HepG2 (cell line): ENCODE results near the gene GJD4. TPM values are rescaled to one million over a fixed set of nuclear protein-coding genes. Genes with fewer than 3 reads are reported as not detected.

Experiments used
- polyA plus RNA-seq, 8 experiments: library from polyadenylated mRNA; depleted of rRNA in 3 of 8; stranded (reverse) in 7 of 8; unstranded in 1 of 8; fragments of >200 nt; fragmentation: Illumina TruSeq in 4 of 8; extraction: Trizol in 4 of 8; gene quantifications; 2 replicates each; pipeline versions ENCODE4 v1.2.1 to v1.2.3, GENCODE V29; 2011 to 2016; ENCODE audit warnings: low read depth in 4 of 8, missing spikeins in 1 of 8, mixed read lengths in 1 of 8; ENCODE audit not compliant: insufficient read depth in 1 of 8
- total RNA-seq, 5 experiments: library from RNA; depleted of rRNA; stranded (reverse); fragments of >200 nt; fragmentation: Illumina TruSeq; extraction: Trizol; gene quantifications; 2 replicates each; pipeline ENCODE4 v1.2.3, GENCODE V29; 2016; ENCODE audit warnings: low read depth in 1 of 5
- TF ChIP-seq, protein P1 (sequence below): sonication (generic); formaldehyde crosslinking; IDR thresholded peaks from 2 replicates; pipeline ENCODE4 v1.5.0; 2020; ENCODE audit warnings: mild to moderate bottlenecking, missing genetic modification reagents
- TF ChIP-seq, protein P2 (sequence below): IDR thresholded peaks from 2 replicates; pipeline ENCODE4 v1.6.1; 2012; ENCODE audit warnings: low read length, improper control_type of control experiment
- TF ChIP-seq, protein P3 (sequence below): sonication (generic); formaldehyde crosslinking; IDR thresholded peaks from 2 replicates; pipeline ENCODE4 v1.4.0; 2020; ENCODE audit warnings: missing genetic modification reagents, borderline replicate concordance
- TF ChIP-seq, protein P4 (sequence below): IDR thresholded peaks from 2 replicates; pipeline ENCODE4 v1.6.1; 2016; ENCODE audit warnings: low read depth, missing genetic modification reagents, missing compliant biosample characterization
- TF ChIP-seq, protein P5 (sequence below), 2 experiments: sonication (generic) in 1 of 2; formaldehyde crosslinking in 1 of 2; IDR thresholded peaks; 2 replicates each; pipeline versions ENCODE4 v1.5.1 to v1.6.1; 2011 to 2020; ENCODE audit warnings: borderline replicate concordance in 1 of 2, low read depth in 1 of 2, low read length in 1 of 2, mild to moderate bottlenecking in 1 of 2, missing genetic modification reagents in 1 of 2, moderate library complexity in 1 of 2

Gene GJD4
- total and polyA plus RNA-seq, 2 of the 13 experiments (the other 11 are each of a cell fraction or from before 2014, with no cell fraction given): not detected

DNA sequence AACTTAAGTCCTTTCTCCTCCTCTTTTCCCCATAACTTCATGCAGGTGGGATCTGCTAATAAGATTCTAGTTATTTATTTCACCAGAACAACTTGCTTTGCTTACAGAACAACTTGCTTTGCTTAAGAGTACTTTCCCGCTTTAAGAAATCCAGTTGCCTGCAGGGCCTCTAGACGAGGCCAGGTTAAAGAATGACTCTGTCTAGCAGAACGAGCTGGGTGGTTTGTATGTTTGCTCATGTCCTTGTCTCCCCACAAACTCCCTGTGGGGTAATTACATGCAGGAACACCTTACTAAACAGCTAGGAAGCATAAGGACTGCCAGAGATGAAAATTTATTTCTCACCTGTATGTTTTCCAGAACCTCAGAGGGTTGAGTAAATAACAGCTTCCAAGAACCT is 45.8 kb downstream of the GJD4 start (continued):
- TF ChIP-seq, protein P1, sequence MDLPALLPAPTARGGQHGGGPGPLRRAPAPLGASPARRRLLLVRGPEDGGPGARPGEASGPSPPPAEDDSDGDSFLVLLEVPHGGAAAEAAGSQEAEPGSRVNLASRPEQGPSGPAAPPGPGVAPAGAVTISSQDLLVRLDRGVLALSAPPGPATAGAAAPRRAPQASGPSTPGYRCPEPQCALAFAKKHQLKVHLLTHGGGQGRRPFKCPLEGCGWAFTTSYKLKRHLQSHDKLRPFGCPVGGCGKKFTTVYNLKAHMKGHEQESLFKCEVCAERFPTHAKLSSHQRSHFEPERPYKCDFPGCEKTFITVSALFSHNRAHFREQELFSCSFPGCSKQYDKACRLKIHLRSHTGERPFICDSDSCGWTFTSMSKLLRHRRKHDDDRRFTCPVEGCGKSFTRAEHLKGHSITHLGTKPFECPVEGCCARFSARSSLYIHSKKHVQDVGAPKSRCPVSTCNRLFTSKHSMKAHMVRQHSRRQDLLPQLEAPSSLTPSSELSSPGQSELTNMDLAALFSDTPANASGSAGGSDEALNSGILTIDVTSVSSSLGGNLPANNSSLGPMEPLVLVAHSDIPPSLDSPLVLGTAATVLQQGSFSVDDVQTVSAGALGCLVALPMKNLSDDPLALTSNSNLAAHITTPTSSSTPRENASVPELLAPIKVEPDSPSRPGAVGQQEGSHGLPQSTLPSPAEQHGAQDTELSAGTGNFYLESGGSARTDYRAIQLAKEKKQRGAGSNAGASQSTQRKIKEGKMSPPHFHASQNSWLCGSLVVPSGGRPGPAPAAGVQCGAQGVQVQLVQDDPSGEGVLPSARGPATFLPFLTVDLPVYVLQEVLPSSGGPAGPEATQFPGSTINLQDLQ (CRISPR knock-in tag): no peak
- TF ChIP-seq, protein P2, sequence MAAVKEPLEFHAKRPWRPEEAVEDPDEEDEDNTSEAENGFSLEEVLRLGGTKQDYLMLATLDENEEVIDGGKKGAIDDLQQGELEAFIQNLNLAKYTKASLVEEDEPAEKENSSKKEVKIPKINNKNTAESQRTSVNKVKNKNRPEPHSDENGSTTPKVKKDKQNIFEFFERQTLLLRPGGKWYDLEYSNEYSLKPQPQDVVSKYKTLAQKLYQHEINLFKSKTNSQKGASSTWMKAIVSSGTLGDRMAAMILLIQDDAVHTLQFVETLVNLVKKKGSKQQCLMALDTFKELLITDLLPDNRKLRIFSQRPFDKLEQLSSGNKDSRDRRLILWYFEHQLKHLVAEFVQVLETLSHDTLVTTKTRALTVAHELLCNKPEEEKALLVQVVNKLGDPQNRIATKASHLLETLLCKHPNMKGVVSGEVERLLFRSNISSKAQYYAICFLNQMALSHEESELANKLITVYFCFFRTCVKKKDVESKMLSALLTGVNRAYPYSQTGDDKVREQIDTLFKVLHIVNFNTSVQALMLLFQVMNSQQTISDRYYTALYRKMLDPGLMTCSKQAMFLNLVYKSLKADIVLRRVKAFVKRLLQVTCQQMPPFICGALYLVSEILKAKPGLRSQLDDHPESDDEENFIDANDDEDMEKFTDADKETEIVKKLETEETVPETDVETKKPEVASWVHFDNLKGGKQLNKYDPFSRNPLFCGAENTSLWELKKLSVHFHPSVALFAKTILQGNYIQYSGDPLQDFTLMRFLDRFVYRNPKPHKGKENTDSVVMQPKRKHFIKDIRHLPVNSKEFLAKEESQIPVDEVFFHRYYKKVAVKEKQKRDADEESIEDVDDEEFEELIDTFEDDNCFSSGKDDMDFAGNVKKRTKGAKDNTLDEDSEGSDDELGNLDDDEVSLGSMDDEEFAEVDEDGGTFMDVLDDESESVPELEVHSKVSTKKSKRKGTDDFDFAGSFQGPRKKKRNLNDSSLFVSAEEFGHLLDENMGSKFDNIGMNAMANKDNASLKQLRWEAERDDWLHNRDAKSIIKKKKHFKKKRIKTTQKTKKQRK: no peak
- TF ChIP-seq, protein P3, sequence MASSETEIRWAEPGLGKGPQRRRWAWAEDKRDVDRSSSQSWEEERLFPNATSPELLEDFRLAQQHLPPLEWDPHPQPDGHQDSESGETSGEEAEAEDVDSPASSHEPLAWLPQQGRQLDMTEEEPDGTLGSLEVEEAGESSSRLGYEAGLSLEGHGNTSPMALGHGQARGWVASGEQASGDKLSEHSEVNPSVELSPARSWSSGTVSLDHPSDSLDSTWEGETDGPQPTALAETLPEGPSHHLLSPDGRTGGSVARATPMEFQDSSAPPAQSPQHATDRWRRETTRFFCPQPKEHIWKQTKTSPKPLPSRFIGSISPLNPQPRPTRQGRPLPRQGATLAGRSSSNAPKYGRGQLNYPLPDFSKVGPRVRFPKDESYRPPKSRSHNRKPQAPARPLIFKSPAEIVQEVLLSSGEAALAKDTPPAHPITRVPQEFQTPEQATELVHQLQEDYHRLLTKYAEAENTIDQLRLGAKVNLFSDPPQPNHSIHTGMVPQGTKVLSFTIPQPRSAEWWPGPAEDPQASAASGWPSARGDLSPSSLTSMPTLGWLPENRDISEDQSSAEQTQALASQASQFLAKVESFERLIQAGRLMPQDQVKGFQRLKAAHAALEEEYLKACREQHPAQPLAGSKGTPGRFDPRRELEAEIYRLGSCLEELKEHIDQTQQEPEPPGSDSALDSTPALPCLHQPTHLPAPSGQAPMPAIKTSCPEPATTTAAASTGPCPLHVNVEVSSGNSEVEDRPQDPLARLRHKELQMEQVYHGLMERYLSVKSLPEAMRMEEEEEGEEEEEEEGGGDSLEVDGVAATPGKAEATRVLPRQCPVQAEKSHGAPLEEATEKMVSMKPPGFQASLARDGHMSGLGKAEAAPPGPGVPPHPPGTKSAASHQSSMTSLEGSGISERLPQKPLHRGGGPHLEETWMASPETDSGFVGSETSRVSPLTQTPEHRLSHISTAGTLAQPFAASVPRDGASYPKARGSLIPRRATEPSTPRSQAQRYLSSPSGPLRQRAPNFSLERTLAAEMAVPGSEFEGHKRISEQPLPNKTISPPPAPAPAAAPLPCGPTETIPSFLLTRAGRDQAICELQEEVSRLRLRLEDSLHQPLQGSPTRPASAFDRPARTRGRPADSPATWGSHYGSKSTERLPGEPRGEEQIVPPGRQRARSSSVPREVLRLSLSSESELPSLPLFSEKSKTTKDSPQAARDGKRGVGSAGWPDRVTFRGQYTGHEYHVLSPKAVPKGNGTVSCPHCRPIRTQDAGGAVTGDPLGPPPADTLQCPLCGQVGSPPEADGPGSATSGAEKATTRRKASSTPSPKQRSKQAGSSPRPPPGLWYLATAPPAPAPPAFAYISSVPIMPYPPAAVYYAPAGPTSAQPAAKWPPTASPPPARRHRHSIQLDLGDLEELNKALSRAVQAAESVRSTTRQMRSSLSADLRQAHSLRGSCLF: no peak
- TF ChIP-seq, protein P4, sequence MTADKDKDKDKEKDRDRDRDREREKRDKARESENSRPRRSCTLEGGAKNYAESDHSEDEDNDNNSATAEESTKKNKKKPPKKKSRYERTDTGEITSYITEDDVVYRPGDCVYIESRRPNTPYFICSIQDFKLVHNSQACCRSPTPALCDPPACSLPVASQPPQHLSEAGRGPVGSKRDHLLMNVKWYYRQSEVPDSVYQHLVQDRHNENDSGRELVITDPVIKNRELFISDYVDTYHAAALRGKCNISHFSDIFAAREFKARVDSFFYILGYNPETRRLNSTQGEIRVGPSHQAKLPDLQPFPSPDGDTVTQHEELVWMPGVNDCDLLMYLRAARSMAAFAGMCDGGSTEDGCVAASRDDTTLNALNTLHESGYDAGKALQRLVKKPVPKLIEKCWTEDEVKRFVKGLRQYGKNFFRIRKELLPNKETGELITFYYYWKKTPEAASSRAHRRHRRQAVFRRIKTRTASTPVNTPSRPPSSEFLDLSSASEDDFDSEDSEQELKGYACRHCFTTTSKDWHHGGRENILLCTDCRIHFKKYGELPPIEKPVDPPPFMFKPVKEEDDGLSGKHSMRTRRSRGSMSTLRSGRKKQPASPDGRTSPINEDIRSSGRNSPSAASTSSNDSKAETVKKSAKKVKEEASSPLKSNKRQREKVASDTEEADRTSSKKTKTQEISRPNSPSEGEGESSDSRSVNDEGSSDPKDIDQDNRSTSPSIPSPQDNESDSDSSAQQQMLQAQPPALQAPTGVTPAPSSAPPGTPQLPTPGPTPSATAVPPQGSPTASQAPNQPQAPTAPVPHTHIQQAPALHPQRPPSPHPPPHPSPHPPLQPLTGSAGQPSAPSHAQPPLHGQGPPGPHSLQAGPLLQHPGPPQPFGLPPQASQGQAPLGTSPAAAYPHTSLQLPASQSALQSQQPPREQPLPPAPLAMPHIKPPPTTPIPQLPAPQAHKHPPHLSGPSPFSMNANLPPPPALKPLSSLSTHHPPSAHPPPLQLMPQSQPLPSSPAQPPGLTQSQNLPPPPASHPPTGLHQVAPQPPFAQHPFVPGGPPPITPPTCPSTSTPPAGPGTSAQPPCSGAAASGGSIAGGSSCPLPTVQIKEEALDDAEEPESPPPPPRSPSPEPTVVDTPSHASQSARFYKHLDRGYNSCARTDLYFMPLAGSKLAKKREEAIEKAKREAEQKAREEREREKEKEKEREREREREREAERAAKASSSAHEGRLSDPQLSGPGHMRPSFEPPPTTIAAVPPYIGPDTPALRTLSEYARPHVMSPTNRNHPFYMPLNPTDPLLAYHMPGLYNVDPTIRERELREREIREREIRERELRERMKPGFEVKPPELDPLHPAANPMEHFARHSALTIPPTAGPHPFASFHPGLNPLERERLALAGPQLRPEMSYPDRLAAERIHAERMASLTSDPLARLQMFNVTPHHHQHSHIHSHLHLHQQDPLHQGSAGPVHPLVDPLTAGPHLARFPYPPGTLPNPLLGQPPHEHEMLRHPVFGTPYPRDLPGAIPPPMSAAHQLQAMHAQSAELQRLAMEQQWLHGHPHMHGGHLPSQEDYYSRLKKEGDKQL (CRISPR knock-in tag): no peak
- TF ChIP-seq, protein P5, sequence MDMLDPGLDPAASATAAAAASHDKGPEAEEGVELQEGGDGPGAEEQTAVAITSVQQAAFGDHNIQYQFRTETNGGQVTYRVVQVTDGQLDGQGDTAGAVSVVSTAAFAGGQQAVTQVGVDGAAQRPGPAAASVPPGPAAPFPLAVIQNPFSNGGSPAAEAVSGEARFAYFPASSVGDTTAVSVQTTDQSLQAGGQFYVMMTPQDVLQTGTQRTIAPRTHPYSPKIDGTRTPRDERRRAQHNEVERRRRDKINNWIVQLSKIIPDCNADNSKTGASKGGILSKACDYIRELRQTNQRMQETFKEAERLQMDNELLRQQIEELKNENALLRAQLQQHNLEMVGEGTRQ (IDR thresholded peaks at IDR 0.05; ENCODE audit: low read depth, low read length): no peak
- TF ChIP-seq, protein P5 (CRISPR knock-in tag; IDR thresholded peaks at IDR 0.05; ENCODE audit: borderline replicate concordance): no peak
